Transverse colon (tissue), 4 donors: ENCODE data around the gene CCDC185.

ENCODE experiments used
- CTCF ChIP-seq, 5 experiments: fragments of 200-600 bp in 3 of 5; fragments of 450-650 bp in 2 of 5; sonication (generic) in 3 of 5; IDR thresholded peaks; 1 replicate in 2 of 5; 2 replicates in 3 of 5; pipeline ENCODE4 v1.5.1; 2016 to 2017; ENCODE audit warnings: antibody characterized with exemption in 5 of 5, inconsistent platforms in 3 of 5, mild to moderate bottlenecking in 2 of 5, moderate library complexity in 1 of 5
- POLR2A ChIP-seq: fragments of 450-650 bp; IDR thresholded peaks from one replicate; pipeline ENCODE4 v1.6.1; 2016; ENCODE audit warnings: antibody characterized with exemption, mild to moderate bottlenecking, moderate library complexity
- POLR2AphosphoS5 ChIP-seq, 3 donors: sonication (generic); formaldehyde crosslinking; IDR thresholded peaks; one replicate each; pipeline ENCODE4 v1.6.1; 2016; ENCODE audit warnings: antibody characterized with exemption in 3 of 3

- TF ChIP-seq POLR2AphosphoS5 (IDR thresholded peaks at IDR 0.05) (no peak), CTCF (IDR thresholded peaks at IDR 0.05) (no peak), POLR2A (no peak)
Observed at GRCh38 chr1:223422911-223423310, 29.7 kb downstream of the CCDC185 start.
